ENCODE data around the gene STX10.

Gene STX10

DNA sequence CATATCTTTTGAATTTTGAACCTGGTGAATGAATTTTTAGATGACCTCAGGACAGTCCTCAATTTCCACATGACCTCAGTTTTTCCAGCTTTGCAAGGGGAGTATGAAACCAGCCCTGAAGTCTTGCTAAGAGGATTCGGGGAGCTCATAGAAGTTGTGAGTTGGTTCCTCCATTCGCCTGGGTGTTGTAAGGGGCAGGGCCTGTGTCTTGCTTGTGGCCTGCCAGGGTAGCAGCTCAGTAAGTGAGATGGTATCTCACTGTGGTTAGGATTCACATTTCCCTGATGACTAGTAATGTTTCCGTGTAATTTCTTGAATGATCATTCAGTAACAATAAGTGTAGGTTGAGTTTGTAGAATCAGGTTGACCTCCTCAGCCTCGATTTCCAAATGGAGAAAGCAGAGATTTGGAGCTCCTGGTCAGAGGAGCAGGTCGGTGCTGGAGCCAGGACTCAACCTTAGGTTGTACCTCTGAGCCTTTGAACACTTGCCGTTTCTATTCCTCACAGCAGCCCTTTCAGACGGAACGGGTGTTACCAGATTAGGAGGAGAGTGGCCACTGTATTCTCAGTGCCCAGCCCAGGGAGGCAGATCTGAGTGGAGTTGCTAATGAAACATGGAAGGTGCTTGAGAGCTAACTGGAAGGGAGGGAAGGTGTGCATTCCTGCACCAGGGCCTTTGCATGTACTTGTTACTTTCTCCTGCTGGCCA, 17.5 kb downstream of the STX10 start:
- Histone ChIP-seq H3K27ac (no peak overlapping the region), H3K79me2 (peaks cover 30% of the 10 kb centered on the region), H3K4me2 (ENCODE audit: low read length) (no peak overlapping the region), H3K4me1 (no peaks in the 10 kb centered on the region), H3K27me3 (ENCODE audit: control insufficient read depth, insufficient read depth, low read length) (no peaks in the 10 kb centered on the region), H3K36me3 (ENCODE audit: control insufficient read depth, insufficient read depth, low read length) (no peaks in the 10 kb centered on the region), H3K4me3 (ENCODE audit: low read depth, low read length) (no peak overlapping the region), H3K9ac (no peak overlapping the region), H2AFZ (no peak overlapping the region), H3K9me3 (ENCODE audit: control insufficient read depth, low read length) (no peaks in the 10 kb centered on the region)
- TF ChIP-seq, protein P1, sequence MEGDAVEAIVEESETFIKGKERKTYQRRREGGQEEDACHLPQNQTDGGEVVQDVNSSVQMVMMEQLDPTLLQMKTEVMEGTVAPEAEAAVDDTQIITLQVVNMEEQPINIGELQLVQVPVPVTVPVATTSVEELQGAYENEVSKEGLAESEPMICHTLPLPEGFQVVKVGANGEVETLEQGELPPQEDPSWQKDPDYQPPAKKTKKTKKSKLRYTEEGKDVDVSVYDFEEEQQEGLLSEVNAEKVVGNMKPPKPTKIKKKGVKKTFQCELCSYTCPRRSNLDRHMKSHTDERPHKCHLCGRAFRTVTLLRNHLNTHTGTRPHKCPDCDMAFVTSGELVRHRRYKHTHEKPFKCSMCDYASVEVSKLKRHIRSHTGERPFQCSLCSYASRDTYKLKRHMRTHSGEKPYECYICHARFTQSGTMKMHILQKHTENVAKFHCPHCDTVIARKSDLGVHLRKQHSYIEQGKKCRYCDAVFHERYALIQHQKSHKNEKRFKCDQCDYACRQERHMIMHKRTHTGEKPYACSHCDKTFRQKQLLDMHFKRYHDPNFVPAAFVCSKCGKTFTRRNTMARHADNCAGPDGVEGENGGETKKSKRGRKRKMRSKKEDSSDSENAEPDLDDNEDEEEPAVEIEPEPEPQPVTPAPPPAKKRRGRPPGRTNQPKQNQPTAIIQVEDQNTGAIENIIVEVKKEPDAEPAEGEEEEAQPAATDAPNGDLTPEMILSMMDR (IDR thresholded peaks at IDR 0.05): no peak

DNA sequence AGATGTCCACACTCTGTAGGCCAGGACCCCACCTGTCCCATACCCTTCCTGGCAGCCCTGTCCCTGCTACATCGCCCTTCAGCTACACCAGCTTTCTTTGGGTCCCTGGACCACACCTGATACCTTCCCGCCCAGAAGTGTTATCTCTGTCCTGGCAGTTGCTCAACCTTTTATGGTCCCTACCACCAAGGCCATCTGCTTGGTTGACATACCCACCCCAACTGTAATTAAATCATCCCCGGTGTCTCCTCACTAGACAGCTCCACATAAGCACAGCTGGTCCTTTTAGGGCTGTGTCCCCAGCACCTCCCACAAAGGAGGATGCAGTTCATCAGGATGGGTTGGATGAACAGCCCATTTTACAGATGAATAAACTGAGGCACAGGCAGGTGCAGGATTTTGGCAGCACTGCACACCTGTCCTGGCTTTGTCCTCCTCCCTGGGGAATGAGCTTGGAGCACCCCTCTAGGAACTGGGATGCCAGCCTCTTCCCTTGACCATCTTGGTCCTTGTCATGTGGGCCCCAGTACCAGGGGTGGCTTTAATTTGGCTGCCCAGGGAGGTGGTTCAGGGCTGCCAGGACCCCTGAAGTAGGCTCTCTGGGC, 19.2 kb downstream of the STX10 start:
- H3K79me2 ChIP-seq: peaks cover 34% of the 10 kb centered on the region
- TF ChIP-seq, protein P1 (IDR thresholded peaks at IDR 0.05): no peak
- H2AFZ ChIP-seq: no peak overlapping the region
- H3K27me3 ChIP-seq (ENCODE audit: control insufficient read depth, insufficient read depth, low read length): no peaks in the 10 kb centered on the region
- no peaks in the 10 kb centered on the region for H3K36me3 ChIP-seq (ENCODE audit: control insufficient read depth, insufficient read depth, low read length)
- no peak overlapping the region for H3K4me3 ChIP-seq (ENCODE audit: low read depth, low read length)
- H3K9ac ChIP-seq: no peak overlapping the region
- H3K4me2 ChIP-seq (ENCODE audit: low read length): no peak overlapping the region
- H3K9me3 ChIP-seq (ENCODE audit: control insufficient read depth, low read length): no peaks in the 10 kb centered on the region
- H3K4me1 ChIP-seq: no peaks in the 10 kb centered on the region
- H3K27ac ChIP-seq: no peak overlapping the region

DNA sequence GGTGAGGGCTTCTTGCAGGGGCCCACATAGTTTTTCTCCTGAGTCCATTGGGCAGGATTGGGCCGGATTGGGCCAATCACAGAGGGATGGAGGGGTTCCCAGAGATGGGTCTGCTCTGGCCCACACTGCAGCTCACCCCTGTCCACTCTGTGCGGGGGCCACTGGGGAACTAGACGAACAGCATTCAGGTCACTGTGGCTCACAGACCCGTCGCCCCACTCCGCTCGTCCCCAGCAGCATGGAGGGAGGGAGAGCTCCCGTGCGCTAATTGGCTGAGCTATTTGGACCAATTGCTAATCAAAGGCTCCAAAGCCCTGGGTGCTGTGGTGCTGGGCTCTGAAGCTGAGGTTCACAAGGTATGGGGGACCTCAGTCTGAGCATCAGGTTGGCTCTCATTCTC, 20.8 kb downstream of the STX10 start:
- Histone ChIP-seq H3K27ac (no peak overlapping the region), H3K4me3 (ENCODE audit: low read depth, low read length) (no peak overlapping the region), H3K9me3 (ENCODE audit: control insufficient read depth, low read length) (no peaks in the 10 kb centered on the region), H3K4me2 (ENCODE audit: low read length) (no peak overlapping the region), H2AFZ (no peak overlapping the region), H3K9ac (no peak overlapping the region), H3K4me1 (no peaks in the 10 kb centered on the region), H3K36me3 (ENCODE audit: control insufficient read depth, insufficient read depth, low read length) (no peaks in the 10 kb centered on the region), H3K79me2 (peaks cover 29% of the 10 kb centered on the region), H3K27me3 (ENCODE audit: control insufficient read depth, insufficient read depth, low read length) (no peaks in the 10 kb centered on the region)
- TF ChIP-seq, protein P1 (IDR thresholded peaks at IDR 0.05): no peak

DNA sequence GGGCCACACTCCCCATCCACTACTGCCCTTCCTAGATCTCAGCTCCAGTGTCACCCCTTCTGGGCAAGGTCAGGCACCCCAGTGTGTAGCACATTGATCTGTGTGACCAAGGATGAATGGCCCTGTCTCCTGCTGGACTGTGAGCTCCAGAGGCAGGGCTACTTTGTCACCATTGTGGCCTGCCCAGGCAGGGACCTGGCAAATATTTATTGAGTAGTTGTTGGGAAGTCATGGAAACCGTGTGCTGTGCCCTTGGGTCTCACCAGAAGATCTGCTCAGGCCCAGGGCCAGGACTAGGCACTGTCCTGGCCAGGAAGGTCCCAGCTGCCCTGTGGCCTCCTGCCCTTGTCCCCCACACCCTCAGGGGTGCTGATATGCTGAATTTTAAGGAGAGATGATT, 21.6 kb downstream of the STX10 start:
- Histone ChIP-seq H2AFZ (no peak overlapping the region), H3K4me1 (no peaks in the 10 kb centered on the region), H3K9me3 (ENCODE audit: control insufficient read depth, low read length) (no peaks in the 10 kb centered on the region), H3K27ac (no peak overlapping the region), H3K36me3 (ENCODE audit: control insufficient read depth, insufficient read depth, low read length) (no peaks in the 10 kb centered on the region), H3K9ac (no peak overlapping the region), H3K79me2 (peaks cover 25% of the 10 kb centered on the region), H3K4me3 (ENCODE audit: low read depth, low read length) (no peak overlapping the region), H3K4me2 (ENCODE audit: low read length) (no peak overlapping the region), H3K27me3 (ENCODE audit: control insufficient read depth, insufficient read depth, low read length) (no peaks in the 10 kb centered on the region)
- TF ChIP-seq, protein P1 (IDR thresholded peaks at IDR 0.05): no peak
